HT-29 (cell line): ENCODE measurements around the gene BPTF. TPM values are rescaled to one million over a fixed set of nuclear protein-coding genes. Genes with fewer than 3 reads are reported as not detected.
A peak's percentile ranks its signal among the peaks of the same experiment; 100 is the strongest.
"Not testable (repeated sequence)": the region's sequence is repeated elsewhere in the genome, so short reads cannot be mapped to it uniquely, and the experiment has no call there.

Experiments used
- DNase-seq: peaks from one replicate; pipeline ENCODE4 v3.0.0-alpha.2; 2015; ENCODE audit warnings: low spot score
- total RNA-seq: library from RNA; depleted of rRNA; stranded (reverse); fragments of >200 nt; shearing (Covaris generic); gene quantifications from 2 replicates; pipeline ENCODE4 v1.2.3, GENCODE V29; 2014

Gene BPTF
- total RNA-seq, 1 experiment from 2014 or later = 70.6 TPM

DNA sequence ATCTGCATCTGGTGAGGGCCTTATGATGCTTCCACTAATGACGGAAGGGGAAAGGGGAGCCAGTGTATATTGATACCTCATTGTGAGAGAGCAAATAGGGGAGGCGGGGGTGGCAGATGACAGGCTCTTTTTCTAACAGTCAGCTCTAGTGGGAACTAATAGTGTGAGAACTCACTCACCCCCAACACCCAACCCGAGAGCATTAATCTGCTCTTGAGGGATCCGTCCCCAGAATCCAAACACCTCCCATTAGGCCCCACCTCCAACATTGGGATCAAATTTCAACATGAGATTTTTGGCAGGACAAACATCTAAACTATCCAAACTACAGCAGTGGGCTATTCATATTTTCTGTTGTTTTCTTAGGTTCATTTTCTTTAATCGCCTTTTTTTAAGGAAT lies 54.4 kb downstream of the BPTF start:
- no peak for DNase-seq

DNA sequence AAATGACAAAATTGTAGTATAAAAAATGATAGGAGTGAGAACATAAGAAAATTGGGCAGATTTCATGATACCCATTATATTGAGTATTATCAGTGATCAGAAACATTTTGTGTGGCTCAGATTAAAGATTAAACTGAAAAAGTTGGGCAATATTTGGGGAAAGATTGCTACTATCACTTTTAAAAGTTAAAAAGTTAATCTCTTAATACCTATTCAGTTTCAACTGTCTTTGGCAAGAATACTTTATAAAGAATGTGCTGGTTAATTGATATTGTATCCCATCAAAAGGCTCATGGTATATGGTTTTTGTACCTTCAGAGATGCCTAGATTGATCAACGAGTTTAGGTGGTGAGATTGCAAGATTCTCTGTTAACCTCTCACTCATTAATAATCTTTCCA lies 55.8 kb downstream of the BPTF start:
- DNase-seq = no peak

DNA sequence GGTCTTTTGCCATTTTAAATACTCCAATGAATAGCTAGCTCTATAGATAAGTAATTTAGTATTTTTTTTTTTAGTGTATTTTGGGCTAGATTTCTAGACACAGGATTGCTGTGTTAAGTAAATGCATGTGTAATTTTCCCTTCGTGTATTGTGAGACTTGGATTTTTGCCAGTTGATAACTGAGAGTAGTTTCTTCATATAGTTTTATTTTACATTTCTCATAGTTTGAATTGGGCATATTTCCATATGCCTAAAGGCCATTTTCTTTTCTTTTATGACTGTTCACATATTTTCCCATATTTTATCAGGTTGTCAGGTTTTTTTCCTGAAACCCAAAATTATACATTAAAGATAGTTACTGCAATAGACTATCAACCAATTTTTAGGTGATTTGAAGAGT lies 59.4 kb downstream of the BPTF start:
- no peak for DNase-seq

DNA sequence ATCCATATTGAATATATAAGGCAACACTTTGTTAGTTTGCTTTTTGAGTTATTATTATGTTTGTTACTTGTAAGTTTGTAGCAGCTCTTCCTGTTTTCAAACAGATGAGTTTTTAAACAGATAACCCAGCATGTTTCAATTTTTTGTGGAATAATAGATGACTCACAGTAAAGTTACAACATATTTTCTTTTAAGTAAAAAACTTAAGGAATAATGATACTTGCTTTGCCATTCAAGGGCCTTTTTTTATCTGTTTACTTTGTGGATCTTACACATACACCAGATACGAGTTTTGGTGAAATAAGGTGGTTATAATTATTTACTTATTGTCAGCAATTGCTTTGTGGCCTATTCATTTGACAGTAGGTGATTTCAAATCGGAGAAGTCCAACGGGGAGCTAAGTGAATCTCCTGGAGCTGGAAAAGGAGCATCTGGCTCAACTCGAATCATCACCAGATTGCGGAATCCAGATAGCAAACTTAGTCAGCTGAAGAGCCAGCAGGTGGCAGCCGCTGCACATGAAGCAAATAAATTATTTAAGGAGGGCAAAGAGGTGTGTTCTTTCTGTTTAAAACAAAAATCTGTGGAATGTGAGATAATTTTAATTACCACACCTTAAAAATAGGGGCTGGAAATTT lies 66.3 kb downstream of the BPTF start:
- DNase-seq = peak; percentile 53

DNA sequence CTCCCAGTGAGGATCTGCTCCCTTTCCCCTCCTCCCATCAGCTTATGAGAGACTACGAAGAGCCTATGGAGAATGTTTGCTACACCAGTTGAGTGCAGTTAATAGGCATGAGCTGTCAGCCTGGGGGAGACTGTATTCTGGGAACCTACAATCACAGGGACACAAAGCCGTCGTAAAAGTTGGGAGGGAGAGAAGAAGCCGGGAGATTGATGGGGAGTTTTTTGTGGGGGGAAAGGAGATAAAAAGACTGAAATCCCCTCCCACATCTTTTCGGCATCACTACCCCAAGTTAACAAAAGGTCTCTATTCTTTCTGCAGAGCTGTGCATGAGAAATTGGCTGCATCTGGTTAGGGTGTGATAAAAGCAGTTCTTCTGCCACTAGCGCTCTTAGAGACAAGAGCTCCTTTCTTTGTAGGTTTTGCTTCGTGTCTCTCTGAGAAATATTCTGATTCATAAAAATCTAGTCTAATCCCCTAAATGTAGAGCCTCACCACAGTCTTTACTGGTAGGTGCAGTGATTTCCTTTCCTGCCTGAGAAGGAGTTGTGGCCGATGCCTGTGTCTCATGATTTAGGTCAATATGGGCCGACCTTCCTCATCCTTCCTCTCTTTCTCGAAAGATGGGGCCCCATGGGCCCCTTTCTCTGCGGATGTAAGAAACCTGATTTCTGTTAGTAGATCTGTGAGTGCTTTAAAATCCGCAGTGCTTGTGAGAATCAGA lies 77.4 kb downstream of the BPTF start:
- no peak for DNase-seq

DNA sequence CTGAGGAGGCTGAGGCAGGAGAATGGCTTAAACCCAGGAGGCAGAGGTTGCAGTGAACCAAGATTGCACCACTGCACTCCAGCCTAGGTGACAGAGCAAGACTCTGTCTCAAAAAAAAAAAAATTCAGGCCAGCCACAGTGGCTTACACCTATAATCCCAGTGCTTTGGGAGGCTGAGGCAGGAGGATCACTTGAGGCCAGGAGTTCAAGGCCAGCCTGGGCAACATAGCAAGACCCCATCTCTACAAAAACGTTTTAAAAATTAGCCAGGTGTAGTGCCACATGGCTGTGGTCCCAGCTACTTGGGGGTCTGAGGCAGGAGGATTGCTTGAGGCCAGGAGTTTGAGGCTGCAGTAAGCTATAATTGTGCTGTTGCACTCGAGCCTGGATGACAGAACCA lies 80.0 kb downstream of the BPTF start:
- DNase-seq = not testable (repeated sequence)

DNA sequence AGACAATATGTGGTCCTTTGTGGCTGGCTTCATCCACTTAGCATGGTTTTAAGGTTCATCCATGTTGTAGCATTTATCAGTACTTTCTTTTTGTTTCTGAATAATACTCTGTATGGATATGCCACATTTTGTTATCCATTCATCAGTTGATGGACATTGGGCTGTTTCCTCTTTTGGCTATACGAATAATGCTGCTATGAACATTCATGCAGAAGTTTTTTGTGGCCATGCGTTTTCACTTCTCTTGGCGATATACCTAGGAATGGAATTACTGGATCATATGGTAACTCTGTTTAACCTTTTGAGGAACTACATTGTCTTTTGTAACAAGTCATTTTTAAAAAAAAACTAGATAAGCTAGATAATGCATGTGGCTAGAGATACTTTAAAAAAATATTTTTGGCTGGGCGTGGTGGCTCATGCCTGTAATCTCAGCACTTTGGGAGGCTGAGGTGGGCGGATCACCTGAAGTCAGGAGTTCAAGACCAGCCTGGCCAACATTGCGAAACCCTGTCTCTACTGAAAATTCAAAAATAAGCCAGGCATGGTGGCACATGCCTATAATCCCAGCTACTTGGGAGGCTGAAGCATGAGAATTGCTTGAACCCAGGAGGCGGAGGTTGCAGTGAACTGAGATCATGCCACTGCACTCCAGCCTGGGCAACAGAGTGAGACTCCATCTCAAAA lies 85.0 kb downstream of the BPTF start:
- not testable (repeated sequence) for DNase-seq

DNA sequence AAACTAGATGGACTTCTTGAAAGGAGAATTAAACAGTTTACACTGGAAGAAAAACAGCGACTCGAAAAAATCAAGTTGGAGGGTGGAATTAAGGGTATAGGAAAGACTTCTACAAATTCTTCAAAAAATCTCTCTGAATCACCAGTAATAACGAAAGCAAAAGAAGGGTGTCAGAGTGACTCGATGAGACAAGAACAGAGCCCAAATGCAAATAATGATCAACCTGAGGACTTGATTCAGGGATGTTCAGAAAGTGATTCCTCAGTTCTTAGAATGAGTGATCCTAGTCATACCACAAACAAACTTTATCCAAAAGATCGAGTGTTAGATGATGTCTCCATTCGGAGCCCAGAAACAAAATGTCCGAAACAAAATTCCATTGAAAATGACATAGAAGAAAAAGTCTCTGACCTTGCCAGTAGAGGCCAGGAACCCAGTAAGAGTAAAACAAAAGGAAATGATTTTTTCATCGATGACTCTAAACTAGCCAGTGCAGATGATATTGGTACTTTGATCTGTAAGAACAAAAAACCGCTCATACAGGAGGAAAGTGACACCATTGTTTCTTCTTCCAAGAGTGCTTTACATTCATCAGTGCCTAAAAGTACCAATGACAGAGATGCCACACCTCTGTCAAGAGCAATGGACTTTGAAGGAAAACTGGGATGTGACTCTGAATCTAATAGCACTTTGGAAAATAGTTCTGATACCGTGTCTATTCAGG lies 85.9 kb downstream of the BPTF start:
- DNase-seq = no peak

DNA sequence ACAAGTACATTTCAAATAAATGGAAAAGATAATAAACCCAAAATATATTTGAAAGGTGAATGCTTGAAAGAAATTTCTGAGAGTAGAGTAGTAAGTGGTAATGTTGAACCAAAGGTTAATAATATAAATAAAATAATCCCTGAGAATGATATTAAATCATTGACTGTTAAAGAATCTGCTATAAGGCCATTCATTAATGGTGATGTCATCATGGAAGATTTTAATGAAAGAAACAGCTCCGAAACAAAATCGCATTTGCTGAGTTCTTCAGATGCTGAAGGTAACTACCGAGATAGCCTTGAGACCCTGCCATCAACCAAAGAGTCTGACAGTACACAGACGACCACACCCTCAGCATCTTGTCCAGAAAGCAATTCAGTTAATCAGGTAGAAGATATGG lies 86.8 kb downstream of the BPTF start:
- no peak for DNase-seq

DNA sequence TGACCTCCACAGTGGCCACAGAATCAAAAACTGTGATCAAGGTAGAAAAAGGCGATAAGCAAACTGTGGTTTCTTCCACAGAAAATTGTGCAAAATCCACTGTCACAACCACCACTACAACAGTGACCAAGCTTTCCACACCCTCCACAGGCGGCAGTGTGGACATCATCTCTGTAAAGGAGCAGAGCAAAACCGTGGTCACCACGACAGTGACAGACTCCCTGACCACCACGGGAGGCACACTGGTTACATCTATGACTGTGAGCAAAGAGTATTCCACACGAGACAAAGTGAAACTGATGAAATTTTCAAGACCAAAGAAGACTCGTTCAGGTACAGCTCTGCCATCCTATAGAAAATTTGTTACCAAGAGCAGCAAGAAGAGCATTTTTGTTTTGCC lies 87.4 kb downstream of the BPTF start:
- DNase-seq = no peak

DNA sequence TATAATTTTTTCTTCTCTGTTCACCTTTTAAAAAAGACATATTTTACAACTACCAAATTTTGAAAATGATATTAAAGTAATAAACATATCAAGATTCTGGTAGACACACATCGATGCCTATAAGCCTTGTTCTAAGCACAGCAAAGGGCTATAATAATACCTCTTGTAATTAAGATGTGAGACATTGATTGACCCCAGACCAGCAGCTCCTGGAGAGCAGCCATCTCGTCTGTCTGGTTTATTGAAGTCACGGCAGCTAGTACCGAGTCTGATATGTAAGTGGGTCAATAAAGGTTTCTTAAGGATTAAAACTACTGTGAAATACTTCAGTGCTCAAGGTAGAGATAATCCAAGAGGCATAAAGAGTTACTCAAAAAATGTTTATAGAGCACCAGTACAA lies 94.9 kb downstream of the BPTF start:
- DNase-seq = no peak

DNA sequence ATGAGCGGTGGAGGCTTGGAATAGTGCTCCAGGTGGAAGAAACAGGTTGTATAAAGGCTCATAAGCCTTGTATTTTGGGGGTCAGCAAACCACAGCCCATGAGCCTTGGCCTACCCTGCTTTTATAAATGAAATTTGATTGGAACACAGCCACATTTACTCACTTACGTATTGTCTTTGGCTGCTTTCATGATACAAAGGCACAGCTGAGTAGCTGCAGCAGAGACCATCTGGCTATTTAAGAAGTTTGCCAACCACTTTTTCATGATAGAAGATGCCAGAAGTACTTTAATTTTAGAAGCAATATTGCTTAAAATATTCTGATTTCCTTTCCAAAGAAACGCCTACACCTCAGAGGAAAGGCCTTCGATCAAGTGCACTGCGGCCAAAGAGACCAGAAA lies 97.2 kb downstream of the BPTF start:
- DNase-seq = no peak

DNA sequence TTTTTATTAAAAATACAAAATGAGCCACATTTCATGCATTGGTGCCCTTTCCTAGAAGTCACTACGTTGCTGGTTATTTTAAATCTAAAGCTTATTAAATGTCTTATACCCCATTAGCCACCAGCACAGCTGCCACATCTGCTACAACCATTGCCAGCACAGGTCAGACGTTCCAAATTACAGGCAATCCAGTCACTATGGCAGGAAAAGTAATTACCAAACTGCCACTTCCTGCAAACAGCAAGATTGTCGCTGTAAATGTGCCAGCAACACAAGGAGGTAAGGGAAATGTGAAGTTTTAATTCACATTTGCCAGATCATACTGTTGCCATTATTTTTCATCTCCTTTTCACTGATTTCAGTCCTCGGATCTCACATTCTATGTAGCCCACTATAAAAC lies 103.5 kb downstream of the BPTF start:
- not testable (repeated sequence) for DNase-seq

DNA sequence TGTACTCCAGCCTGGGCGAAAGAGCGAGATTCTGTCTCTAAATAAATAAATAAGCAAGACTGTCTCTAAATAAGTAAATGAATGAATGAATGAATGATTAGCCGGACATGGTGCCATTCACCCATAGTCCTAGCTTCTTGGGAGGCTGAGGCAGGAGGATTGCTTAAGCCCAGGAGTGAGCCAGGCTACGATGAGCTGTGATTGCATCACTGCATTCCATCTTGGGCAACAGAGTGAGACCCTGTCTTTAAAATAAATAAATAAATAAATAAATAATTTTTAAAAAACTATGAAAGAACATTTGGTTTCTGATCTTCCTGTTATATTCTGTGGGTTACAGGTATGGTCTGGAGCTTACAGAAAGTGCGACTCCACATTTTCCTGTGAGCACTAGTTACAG lies 105.9 kb downstream of the BPTF start:
- no peak for DNase-seq

DNA sequence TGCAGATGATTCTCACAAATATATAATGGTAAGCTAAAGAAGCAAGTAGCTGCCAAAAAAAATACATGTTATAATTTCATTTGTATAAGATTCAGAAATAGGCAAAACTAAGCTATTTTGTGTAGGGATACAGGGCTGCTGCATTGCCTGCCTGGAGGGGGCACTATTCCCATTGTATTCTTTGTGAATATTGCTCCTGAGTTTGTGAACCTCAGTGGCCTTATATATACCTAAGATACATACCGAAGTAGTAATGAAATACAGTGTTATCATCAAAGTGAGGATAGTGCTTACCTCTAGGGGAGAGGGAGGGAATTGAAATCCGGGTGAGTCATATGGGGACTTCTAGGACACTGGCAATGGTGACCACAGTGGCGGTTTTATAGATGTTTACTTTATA lies 117.5 kb downstream of the BPTF start:
- DNase-seq = peak; percentile 33

DNA sequence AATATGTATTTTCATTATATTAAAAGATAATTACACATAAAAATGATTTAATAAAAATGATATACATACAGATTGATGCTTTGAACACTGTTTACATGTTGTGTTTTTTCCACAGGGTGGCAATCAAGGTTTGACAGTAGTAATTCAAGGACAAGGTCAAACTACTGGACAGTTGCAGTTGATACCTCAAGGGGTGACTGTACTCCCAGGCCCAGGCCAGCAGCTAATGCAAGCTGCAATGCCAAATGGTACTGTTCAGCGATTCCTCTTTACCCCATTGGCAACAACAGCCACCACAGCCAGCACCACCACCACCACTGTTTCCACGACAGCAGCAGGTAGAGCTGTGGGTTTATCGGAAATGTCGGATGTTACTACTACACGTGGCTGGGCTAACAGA lies 118.7 kb downstream of the BPTF start:
- no peak for DNase-seq

DNA sequence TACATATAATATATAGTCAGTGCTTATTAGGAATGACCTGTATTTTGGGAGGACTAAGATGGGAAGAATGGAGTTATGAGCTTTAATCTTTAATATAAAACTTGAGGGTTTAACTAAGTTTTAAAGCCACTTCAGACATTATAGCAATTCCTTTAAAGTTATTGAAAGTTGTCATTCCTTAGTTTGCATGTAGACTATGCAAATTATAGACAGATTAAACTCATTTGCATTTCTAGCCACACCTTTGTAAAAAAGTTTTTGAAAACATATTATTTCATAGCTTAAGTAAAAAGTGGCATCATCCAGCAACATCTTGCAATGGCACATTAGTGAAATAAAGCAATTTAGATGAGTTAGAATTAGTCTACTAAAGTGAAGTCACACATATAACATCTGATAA lies 121.2 kb downstream of the BPTF start:
- DNase-seq = no peak

DNA sequence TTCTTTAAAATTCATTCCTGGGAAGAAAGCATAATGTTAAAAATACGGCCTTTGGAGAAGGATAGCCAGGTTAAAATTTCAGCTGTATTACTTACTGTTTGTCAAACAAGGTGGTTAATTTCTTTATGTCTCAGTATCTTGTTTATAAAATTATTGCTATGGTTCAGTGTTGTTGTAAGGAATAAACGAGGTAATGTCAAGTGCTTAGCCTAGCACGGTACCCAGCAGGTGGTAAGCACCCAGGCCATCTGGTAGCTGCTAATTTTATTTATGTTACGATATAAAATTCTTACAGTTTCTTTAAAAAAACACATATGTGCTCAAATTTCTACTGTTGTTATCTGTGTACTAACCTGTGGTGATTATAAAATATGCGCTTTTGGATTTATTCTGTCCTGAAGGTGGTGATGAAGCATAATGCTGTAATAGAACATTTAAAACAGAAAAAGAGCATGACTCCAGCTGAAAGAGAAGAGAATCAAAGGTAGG lies 122.1 kb downstream of the BPTF start:
- no peak for DNase-seq

DNA sequence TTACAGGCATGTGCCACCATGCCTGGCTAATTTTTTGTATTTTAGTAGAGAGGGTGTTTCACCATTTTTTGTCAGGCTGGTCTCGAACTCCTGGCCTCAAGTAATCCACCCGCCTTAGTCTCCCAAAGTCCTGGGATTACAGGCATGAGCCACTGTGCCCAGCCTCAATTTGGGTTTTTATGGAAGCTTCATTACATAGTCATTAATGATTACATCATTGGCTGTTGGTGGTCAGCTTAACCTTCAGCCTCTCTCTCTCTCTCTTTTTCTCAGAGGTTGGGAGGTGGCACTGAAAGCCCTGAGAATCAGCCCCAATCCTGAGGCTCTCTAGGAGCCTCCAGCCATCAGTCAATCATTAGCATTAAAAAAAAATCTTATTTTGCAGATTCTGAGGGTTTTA lies 125.6 kb downstream of the BPTF start:
- DNase-seq = no peak

DNA sequence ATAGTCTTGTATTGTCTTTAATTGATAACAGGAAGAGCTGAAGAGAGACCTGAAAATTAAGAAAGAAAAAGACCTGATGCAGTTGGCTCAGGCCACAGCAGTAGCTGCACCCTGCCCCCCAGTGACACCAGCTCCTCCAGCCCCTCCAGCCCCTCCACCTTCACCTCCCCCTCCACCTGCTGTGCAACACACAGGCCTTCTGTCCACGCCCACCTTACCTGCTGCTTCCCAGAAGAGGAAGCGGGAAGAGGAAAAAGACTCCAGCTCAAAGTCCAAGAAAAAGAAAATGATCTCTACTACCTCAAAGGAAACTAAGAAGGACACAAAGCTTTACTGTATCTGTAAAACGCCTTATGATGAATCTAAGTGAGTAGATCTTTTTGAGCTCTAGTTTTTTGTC lies 134.2 kb downstream of the BPTF start:
- peak; percentile 74 for DNase-seq

DNA sequence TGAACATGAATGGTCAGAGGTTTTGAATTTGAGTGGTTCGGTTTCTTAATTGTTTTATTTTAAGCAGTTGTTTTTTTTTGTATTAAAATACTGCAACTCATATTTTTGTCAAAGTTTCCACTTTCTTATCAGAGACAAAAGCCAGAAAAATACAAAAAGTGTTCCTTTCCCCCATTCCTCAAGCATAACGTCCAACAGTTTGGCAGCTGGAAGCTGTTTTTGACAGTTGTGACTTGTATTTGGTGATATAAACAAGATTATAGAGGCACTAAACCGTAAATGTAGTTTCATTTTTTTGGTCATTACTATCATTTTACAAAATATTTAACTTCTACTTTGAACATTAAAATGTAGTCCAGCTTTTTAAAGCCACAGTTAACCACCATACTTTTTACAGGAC lies 135.0 kb downstream of the BPTF start:
- DNase-seq = not testable (repeated sequence)

DNA sequence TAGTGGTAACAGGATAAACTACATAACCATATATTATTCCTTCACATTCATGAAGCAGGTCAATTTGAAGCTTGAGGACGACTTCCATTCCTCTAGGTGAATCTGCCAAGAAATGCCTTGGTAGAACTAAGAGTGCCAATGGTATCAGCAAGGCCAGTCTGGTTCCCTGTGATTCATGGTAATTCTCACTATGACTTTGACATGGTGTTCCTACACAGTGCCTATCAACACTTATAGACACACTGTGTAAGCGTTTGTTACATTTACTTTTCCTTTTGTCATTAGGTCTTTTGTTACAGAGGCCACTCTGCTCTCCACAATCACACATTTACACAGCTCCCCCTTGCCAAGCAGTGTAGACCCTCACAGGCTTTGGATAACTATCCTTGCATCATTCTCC lies 136.9 kb downstream of the BPTF start:
- DNase-seq = not testable (repeated sequence)
